Epithelial cell of esophagus (primary cell): Measurements from ENCODE around the gene RANBP2.

Source experiments
- DNase-seq: peaks from one replicate; pipeline ENCODE4 v3.0.0; 2010; ENCODE audit warnings: low read depth
- H3K4me3 ChIP-seq: 2 replicates; pipeline ENCODE4 v1.5.1; 2011; ENCODE audit warnings: mild to moderate bottlenecking, low read length, control low read depth
- CTCF ChIP-seq: IDR thresholded peaks from 2 replicates; pipeline ENCODE4 v1.5.1; 2011; ENCODE audit warnings: low read depth, mild to moderate bottlenecking, low read length, control low read depth, inconsistent platforms; ENCODE audit not compliant: insufficient read depth; ENCODE audit errors: missing control alignments

RANBP2 gene

DNA sequence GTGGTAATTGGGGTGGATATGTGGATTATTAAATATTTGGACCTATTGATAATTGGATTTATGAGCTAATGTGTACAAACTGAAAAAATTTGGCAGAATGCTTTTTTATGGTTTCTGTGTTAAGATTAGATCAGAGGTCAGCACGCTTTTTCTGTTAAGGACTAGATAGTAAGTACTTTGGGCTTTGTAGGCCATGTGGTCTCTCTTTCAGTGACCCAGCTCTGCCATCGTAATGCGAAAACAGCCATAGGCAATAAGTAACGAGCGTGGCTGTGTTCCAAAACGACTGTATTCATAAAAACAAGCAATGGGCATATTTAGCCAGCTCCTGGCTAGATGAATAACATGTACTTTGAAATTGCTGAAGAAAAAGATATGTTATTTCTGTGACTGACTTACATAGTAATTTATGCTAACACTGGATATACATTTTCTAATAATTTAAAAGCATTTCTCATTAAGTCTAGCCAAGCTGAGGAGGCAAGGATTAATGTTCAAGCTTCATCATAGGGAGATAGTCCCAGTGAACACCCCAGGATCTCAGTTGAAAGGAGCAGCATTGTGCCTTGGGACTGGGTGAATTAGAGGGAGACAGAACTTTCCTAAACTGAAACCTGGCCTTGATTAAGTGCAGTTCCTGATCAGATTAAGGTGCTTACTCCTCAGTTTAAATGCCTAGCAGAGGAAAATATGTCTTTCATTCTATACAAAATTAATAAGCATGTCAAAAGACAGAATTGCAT lies 87.3 kb downstream of the RANBP2 start:
- no peak overlapping the region for H3K4me3 ChIP-seq
- DNase-seq, result no peak
- no peak for TF ChIP-seq CTCF

DNA sequence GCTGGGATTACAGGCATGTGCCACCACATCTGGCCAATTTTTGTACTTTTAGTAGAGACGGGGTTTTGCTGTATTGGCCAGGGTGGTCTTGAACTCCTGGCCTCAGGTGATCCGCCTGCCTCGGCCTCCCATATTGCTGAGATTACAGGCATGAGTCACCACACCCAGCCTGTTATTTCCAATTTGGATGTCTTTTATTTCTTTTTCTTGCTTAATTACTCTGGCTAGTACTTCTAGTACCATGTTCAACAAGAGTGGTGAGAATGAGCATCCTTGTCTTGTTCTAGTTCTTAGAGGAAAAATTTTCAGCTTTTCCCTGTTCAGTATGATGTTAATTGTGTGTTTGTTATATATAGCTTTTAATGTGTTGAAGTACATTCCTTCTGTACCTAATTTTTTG lies 90.7 kb downstream of the RANBP2 start:
- no peak for DNase-seq
- no peak for TF ChIP-seq CTCF
- no peak overlapping the region for H3K4me3 ChIP-seq

GRCh38 chr2:108810993-108811957 lies 92.0 kb downstream of the RANBP2 start:
- TF ChIP-seq CTCF, result no peak
- no peak for DNase-seq
- H3K4me3 ChIP-seq, result no peak overlapping the region

DNA sequence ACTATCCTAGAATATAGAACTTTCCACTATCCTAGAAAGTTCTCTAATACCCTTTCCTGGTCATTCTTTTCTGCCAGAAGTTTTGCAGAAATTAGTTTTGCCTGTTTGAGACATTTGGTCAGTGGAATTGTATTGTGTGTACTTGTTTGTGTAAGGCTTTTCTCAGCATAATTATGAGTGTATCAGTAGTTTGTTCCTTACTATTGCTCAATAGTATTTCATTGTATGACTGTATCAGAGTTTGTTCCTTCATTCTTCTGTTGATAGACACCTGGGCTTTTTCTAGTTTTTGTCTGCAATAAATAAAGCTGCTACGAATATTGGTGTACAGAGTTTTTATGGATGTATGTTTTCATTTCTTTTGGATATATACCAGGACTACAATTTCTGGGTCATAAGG lies 94.5 kb downstream of the RANBP2 start:
- no peak for TF ChIP-seq CTCF
- DNase-seq, result peak; percentile 40
- no peak overlapping the region for H3K4me3 ChIP-seq

DNA sequence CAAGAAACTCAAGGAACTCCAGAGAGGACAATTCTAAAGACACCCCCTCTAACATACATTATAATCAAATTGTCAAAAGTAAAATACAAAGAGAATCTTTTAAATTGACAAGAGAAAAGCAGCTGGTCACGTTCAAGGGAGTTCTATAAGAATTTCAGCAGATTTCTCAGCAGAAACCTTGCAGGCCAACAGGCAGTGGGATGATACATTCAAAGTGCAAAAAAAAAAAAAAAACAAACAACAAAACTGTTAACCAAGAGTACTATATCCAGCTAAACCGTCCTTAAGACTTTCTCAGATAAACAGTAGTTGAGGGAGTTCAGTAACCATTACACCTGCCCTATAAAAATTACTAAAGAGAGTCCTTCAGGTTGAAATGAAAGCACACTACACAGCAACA lies 101.2 kb downstream of the RANBP2 start:
- H3K4me3 ChIP-seq, result no peak overlapping the region
- no peak for TF ChIP-seq CTCF

GRCh38 chr2:108823286-108823685 lies 104.0 kb downstream of the RANBP2 start:
- no peak overlapping the region for H3K4me3 ChIP-seq
- DNase-seq, result no peak
- no peak for TF ChIP-seq CTCF

More for the DNA sequence above, 101.2 kb downstream of the RANBP2 start:
- no peak for DNase-seq
